Gastrocnemius medialis (tissue), 4 donors: Measurements from ENCODE around the gene ATF6B. TPM values are rescaled to one million over a fixed set of nuclear protein-coding genes. Genes with fewer than 3 reads are reported as not detected.

Experiments used
- ATAC-seq, 2 donors: fragments of 150-250 bp; one replicate each; pipeline ENCODE4 v1.9.1; 2016
- DNase-seq, 2 donors: peaks; one replicate each; pipeline ENCODE4 v3.0.0-alpha.2; 2019
- H3K27ac ChIP-seq, 4 donors: fragments of 200-600 bp; sonication (generic); 1 replicate in 1 of 4; 2 replicates in 3 of 4; pipeline ENCODE4 v1.5.1; 2016 to 2018; ENCODE audit warnings: mild to moderate bottlenecking in 2 of 4, moderate library complexity in 1 of 4
- H3K27me3 ChIP-seq, 3 donors: fragments of 200-600 bp; sonication (generic) in 2 of 3; 1 replicate in 1 of 3; 2 replicates in 2 of 3; pipeline versions ENCODE4 v1.5.1 to v1.6.0; 2016 to 2019; ENCODE audit warnings: mild to moderate bottlenecking in 1 of 3, moderate library complexity in 1 of 3
- H3K36me3 ChIP-seq, 2 donors: fragments of 200-600 bp; sonication (generic) in 1 of 2; one replicate each; pipeline ENCODE4 v1.5.1; 2017 to 2018
- H3K4me1 ChIP-seq, 2 donors: fragments of 200-600 bp; sonication (generic) in 1 of 2; one replicate each; pipeline ENCODE4 v1.5.1; 2016 to 2017; ENCODE audit warnings: mild to moderate bottlenecking in 2 of 2
- H3K4me3 ChIP-seq, 4 donors: fragments of 200-600 bp; sonication (generic) in 3 of 4; 1 replicate in 1 of 4; 2 replicates in 3 of 4; pipeline ENCODE4 v1.5.1; 2016 to 2019; ENCODE audit warnings: mild to moderate bottlenecking in 2 of 4
- H3K9me3 ChIP-seq, 3 donors: fragments of 200-600 bp; sonication (generic) in 2 of 3; 1 replicate in 1 of 3; 2 replicates in 2 of 3; pipeline ENCODE4 v1.5.1; 2016 to 2019
- CTCF ChIP-seq, 5 experiments: fragments of 450-650 bp in 3 of 5; fragments of 200-600 bp in 2 of 5; sonication (generic) in 2 of 5; IDR thresholded peaks in 4 of 5; conservative IDR thresholded peaks in 1 of 5; 1 replicate in 4 of 5; 2 replicates in 1 of 5; pipeline ENCODE4 v1.5.1; 2016 to 2019; ENCODE audit warnings: antibody characterized with exemption in 5 of 5, mild to moderate bottlenecking in 3 of 5, moderate library complexity in 3 of 5
- POLR2A ChIP-seq, 2 donors: fragments of 450-650 bp; IDR thresholded peaks; one replicate each; pipeline ENCODE4 v1.6.1; 2017; ENCODE audit warnings: antibody characterized with exemption in 2 of 2, mild to moderate bottlenecking in 2 of 2, moderate library complexity in 2 of 2
- in situ Hi-C, 4 donors: fragments of 200-750 bp; cut with MboI; loops; one replicate each; pipeline versions ENCODE4 v1.15.0 to v1.8.0; 2017; ENCODE audit warnings: low sequenced_read_pairs in 4 of 4
- intact Hi-C: fragments of 100-400 bp; cut with DNase I; formaldehyde crosslinking; loops from one replicate; pipeline ENCODE4 v1.15.1; 2023; ENCODE audit warnings: low total_unique reads
- total RNA-seq, 4 donors: library from RNA; depleted of rRNA; stranded (reverse); fragments of >200 nt; gene quantifications; one replicate each; pipeline versions ENCODE4 v1.1.0 to v1.2.3, GENCODE V29; 2016

ATF6B gene
- total RNA-seq, 4 donors from 2014 or later, result 6.8 to 18.4 (median 9.5) TPM

GRCh38 chr6:32137454-32137853, 9.4 kb upstream of the ATF6B start:
- Histone ChIP-seq H3K4me1 (no peaks in the 10 kb centered on the region), H3K27ac (no peak overlapping the region), H3K9me3 (no peaks in the 10 kb centered on the region), H3K36me3 (no peaks in the 10 kb centered on the region), H3K27me3 (no peaks in the 10 kb centered on the region), H3K4me3 (no peak overlapping the region)
- no peak for TF ChIP-seq POLR2A (IDR thresholded peaks at IDR 0.05)
- TF ChIP-seq CTCF (IDR thresholded peaks at IDR 0.05 in 4 of 5, conservative IDR thresholded peaks at IDR 0.05 in 1 of 5), result no peak
- intact Hi-C loops, result no loop called here
- DNase-seq (no peak), ATAC-seq (no peak)
- in situ Hi-C loops, result loop anchor here in 1 of 4 donors (25.0 kb wide), 1 partner anchor 175 kb away; the partner anchor contains the start of genes DXO, NELFE and SKIC2

- in situ Hi-C loops, result loop anchor here in 1 of 4 donors (25.0 kb wide), 1 partner anchor 171 kb away; the partner anchor contains the start of genes DXO, NELFE and SKIC2
- no peaks in the 10 kb centered on the region for H3K36me3 ChIP-seq
- TF ChIP-seq CTCF (IDR thresholded peaks at IDR 0.05 in 4 of 5, conservative IDR thresholded peaks at IDR 0.05 in 1 of 5) (no peak), POLR2A (IDR thresholded peaks at IDR 0.05) (no peak)
- no peak overlapping the region for H3K4me3 ChIP-seq
- intact Hi-C loops, result no loop called here
- no peaks in the 10 kb centered on the region for H3K27me3 ChIP-seq
- peaks cover 9 to 10% of the 10 kb centered on the region in 2 donors for H3K4me1 ChIP-seq
- no peak for ATAC-seq
- H3K27ac ChIP-seq, result no peak overlapping the region
- DNase-seq, result no peak
- H3K9me3 ChIP-seq, result no peaks in the 10 kb centered on the region
These were observed 5.7 kb upstream of the ATF6B start for GRCh38 chr6:32133786-32134185.

- Histone ChIP-seq H3K27ac (no peak overlapping the region), H3K4me1 (peaks cover 17 to 21% of the 10 kb centered on the region in 2 donors), H3K36me3 (no peaks in the 10 kb centered on the region), H3K4me3 (no peak overlapping the region), H3K9me3 (no peaks in the 10 kb centered on the region), H3K27me3 (no peaks in the 10 kb centered on the region)
- DNase-seq, result no peak
- TF ChIP-seq POLR2A (IDR thresholded peaks at IDR 0.05), result no peak
- TF ChIP-seq CTCF (IDR thresholded peaks at IDR 0.05 in 4 of 5, conservative IDR thresholded peaks at IDR 0.05 in 1 of 5), result no peak
- intact Hi-C loops, result no loop called here
- ATAC-seq, result no peak
- in situ Hi-C loops, result loop anchor here in 1 of 4 donors (25.0 kb wide), 1 partner anchor 170 kb away; the partner anchor contains the start of genes DXO, NELFE and SKIC2
These were observed 4.1 kb upstream of the ATF6B start for GRCh38 chr6:32132110-32132509.

- ATAC-seq (no peak), DNase-seq (no peak)
- TF ChIP-seq POLR2A (IDR thresholded peaks at IDR 0.05), result no peak
- TF ChIP-seq CTCF (IDR thresholded peaks at IDR 0.05 in 4 of 5, conservative IDR thresholded peaks at IDR 0.05 in 1 of 5), result no peak
- H3K4me1 ChIP-seq, result peaks cover 23 to 26% of the 10 kb centered on the region in 2 donors
- H3K27me3 ChIP-seq, result no peaks in the 10 kb centered on the region
- in situ Hi-C loops, result loop anchor here in 1 of 4 donors (25.0 kb wide), 1 partner anchor 169 kb away; the partner anchor contains the start of genes DXO, NELFE and SKIC2
- intact Hi-C loops, result loop anchor here (2.0 kb wide), 1 partner anchor 21 kb away; no protein-coding TSS in a partner anchor
- H3K9me3 ChIP-seq, result no peaks in the 10 kb centered on the region
- peaks cover 0 to 4% of the 10 kb centered on the region in 2 donors for H3K36me3 ChIP-seq
- no peak overlapping the region for H3K27ac ChIP-seq
- no peak overlapping the region for H3K4me3 ChIP-seq
These were observed 3.4 kb upstream of the ATF6B start for GRCh38 chr6:32131439-32131948.
